ENCODE results near the gene VAMP1.

DNA sequence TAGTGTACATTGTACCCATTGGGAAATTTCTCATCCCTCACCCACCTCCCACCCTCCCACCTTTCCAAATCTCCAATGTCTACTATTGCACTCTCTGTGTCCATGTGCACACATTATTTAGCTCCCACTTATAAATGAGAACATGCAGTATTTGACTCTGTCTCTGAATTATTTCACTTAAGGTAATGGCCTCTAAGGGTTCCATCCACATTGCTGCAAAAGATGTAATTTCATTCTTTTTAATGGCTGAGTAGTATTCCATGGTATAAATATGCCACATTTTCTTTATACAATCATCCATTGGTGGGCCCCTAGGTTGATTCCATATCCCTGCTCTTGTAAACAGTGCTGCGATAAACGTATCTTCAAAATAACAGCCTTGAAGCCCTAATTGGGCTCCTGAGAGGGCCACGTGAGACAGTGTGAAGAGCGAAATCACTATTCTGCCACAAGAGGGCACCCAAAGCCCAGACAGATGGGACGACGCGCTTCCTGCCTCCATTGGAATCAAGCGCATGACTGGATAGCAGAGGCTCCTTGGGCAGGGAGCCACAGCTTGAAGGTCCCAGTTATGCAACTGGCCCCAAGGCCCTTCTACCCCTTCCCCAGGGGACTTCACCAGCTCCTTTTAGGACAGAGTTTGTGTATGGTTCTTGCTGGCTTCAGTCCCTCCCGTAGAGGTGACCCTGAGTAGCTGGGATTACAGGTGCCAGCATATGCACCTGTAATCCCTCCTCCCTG lies 47.0 kb downstream of the VAMP1 start:
- no peak for TF ChIP-seq POLR2A (IDR thresholded peaks at IDR 0.05; ENCODE audit: low read length)
- TF ChIP-seq GATA1 (IDR thresholded peaks at IDR 0.05; ENCODE audit: low read depth, low read length) = no peak

All from erythroblast (primary cell).